Mucosa of gallbladder (tissue), 1 donor: ENCODE data around the gene KRT84. TPM values are rescaled to one million over a fixed set of nuclear protein-coding genes. Genes with fewer than 3 reads are reported as not detected.
"Not testable (repeated sequence)": the region's sequence is repeated elsewhere in the genome, so short reads cannot be mapped to it uniquely, and the experiment has no call there.

Source experiments
- DNase-seq: peaks from one replicate; pipeline ENCODE4 v3.0.0-alpha.2; 2020; ENCODE audit warnings: low spot score
- total RNA-seq: library from RNA; stranded (reverse); gene quantifications from one replicate; pipeline ENCODE4 v1.2.1, GENCODE V29; 2021
- donor health status: DM: no; HTN: no; CAD: no.

KRT84 gene
- total RNA-seq, 1 donor from 2014 or later, result not detected

DNA sequence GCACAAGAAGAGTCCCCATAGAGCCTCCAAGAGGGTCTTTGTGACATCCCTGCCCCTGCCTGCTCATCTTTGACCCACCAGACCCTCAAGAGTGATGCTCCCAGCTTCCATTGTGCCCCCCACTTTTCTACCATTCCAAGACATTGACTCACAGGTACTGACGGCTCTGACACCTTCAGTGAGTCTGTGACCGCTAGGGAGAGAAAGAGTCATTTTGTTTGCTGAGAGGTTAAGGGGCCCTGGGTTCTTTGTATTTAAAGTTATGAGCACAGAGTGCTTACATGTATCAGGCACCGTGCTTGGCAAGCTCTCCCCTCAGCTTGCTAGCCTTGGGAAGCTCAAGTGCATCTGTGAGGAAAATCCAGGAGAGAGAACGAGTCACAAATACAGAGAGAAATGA, 27.8 kb upstream of the KRT84 start:
- DNase-seq, result no peak

DNA sequence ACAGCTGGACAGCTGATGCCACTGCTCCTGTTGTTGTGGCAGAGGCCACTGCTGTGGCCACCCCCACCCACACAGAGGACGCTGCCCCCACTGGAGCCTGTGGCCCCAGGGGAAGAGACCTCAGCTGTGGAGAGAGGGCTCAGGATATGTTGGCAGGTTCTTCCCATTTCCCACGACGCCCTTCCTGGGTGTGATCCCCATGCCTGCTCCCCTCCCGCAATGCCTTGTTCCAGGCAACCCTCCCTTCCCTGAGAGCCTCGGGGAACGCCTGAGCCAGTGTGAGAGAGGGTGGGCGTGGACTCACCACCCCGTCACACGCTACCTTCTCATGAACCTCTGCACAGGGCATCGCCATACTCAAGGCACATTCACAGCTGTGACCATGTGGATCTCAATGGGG, 26.4 kb upstream of the KRT84 start:
- no peak for DNase-seq

DNA sequence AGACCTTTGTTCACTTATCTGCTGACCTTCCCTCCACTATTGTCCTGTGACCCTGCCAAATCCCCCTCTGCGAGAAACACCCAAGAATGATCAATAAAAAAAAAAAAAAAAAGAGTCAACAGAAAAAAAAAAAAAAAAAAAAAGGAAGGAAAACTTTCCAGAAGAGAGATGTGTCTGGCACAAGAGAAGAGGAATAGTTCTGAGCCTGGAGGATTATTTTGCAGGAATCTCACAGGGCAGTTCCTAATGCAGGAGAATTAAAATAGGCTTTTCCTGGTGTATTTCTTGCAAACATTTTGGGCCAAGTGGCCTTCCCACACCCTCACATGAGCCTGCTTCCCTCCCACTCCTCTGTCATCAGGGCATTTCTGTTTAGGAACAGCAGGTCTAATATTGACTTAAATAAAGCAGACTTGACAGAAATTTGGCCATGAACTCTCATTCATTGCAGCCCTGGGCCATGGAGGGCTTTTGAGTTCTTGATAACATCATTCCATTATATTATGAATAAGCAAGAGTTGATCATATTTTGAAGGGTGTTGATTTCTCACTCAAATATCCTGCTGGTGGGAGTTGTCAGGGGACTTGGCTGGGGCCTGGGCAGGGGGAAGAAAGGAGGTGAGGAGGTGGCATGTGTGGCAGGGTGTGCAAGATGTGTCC, 25.3 kb upstream of the KRT84 start:
- not testable (repeated sequence) for DNase-seq

DNA sequence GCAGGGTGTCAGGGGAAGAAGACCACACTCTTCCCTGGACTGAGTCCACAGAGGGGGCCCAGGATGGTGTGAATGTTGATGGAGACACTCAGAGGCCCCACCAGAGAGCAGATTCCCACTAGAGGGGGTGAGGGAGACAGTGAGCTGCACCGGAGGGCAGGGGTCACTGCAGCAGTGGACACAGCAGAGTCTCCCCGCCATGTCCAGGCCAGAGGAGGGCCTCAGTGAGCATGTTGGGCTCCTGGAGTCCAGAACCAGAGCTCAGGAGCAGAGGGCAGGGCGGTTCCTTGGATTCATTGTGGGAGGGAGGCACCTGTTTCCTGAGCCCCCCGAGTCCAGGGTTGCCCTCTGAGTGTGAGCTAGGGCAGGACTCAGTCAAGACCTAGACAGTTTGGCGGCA, 22.5 kb upstream of the KRT84 start:
- no peak for DNase-seq

DNA sequence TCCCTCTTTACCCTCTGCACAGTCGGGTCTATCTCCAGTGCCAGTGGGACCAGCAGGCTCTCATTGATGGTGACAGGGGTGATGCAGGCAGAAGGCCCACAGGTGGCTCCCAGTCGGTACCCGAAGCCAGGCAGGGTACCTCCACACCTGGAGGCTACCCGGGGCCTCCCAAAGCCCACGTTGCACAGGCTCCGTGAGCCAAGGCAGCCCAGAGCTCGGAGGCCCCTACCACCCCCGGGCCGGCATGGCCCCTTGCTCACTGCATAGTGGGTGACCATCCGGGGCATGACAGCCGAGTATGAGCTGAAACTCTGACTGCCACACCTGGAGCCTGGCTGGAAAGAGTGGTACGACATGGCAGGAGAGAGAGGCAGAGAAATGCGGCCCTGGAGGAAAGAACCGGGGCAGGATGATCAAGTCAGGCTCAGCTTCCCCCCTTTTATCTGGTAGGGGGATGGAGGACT, 20.5 kb upstream of the KRT84 start, which contains the start of gene KRT82:
KRT82 (minus strand) TSS at position 414 of the 464 bp plus-strand sequence; CDS start at position 356, 58 bp downstream.
- DNase-seq, result no peak

DNA sequence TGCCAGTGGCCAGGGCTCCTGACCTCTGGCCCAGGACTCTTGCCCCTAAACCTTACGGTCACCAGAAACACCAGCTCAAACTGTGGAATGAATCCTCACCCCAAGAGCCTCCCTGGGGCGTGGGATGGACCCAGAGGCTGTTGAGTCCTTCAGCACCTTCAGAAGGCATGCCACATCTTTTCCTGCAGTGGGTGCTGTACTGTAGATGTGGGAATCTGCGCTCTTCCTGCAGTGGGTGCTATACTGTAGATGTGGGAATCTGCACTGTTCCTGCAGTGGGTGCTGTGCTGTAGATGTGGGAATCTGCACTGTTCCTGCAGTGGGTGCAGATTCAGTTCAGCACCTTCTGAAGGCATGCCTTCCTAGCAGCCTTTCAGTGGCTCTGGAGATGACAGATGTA, 19.5 kb upstream of the KRT84 start:
- no peak for DNase-seq

DNA sequence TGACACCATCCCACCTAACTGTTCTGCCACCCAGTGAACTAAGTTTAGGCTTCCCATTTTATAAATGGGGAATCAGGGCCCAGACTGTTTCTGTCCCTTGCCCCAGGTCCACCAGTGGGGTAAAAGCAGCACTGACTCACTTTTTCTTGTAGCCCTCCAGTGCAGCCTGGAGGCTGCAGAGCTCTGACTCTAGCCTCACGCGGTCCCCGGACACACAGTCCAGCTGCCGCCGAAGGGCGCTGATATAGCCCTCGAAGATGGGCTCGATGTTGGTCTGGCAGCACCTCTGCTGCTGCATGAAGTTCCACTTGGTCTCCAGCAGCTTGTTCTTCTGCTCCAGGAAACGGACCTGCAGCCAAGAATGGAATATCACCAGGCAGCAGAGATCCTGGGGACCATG, 18.1 kb upstream of the KRT84 start:
- no peak for DNase-seq

DNA sequence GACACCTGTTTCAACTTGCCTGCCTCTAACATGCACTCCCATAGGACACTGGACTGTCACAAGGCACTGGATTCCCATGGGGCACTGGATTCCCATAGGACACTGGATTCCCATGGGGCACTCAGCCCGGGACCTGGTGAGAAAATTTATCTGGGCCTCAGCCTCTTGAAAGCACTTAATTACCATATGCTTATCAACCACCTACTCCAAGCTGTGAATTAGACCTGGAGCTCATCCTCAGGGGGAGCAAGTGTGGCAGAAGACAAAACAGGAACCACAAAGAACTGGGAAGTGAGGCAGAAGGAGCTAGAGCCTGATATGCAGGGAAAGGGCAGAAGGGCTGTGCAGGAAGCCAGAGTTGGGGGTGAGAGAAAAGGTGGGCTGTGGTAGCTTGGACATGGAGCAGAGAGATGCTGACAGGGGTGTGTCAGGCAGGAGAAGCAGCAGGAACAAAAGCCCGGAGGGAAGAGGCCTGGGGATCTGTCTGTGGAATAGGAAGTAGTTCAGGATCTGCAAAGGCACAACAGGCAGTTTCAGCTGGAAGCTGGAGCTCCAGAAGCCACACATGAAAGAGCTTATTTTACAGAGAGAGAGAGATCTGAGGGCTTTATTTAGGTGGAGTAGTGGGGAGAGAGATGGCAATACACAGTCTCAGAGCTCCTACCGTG, 17.6 kb upstream of the KRT84 start:
- no peak for DNase-seq

DNA sequence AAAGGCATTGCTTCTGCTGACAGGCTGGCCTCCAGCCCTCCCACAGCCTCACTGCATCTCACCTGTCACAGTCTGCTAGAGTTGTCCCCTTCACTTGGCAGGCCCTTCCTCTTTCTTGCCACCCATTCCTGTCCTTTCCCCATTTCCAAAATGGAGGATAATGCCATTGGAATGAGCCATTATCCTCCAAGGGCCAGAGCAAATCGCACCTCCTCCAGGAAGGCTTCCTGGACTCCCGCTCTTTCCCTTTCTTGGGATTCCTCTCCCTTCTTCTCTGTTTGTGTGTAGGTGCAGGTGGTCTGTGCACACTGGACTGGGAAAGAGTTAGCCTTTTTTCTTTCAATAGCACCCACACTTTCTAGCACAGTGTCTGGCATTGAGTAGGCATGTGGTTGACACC, 16.9 kb upstream of the KRT84 start:
- no peak for DNase-seq

DNA sequence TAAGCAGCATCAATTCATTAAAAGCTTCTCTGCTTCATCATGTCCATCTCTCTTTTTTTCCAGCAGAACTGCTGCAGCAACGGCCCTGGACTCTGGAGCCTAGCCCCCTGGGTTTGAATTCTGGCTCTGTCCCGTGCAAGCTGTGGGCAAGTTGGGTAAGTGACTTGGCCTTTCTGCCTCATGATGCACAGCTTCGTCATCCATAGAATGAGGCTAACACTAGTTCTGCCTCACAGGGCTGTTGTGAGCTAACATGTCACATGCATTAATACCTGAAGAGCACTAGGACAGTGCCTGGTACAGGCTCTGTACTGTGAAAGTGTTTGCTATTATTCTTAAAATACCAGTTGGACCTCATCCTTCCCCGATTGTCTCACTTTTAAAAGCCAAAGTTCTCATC, 16.5 kb upstream of the KRT84 start:
- no peak for DNase-seq

DNA sequence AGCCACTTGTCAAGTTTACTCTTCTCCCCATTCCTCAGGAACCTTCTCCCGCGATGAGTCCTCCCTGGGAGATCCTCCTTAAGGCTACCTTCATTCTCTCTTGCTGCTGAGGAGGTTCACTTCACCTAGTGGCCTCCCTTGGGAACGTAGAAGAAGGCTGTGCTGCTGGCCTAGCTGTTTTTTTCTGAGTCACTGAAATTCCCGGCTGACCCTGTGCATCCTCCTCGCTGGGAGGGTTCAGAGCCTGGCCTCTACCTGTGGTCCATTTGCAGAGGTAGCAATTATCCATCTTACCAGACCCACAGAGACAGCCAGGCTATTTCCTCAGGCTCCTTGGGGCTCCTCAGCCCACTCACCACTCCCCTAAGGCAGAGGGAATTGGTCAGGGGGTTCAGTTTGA, 16.1 kb upstream of the KRT84 start:
- DNase-seq, result no peak

DNA sequence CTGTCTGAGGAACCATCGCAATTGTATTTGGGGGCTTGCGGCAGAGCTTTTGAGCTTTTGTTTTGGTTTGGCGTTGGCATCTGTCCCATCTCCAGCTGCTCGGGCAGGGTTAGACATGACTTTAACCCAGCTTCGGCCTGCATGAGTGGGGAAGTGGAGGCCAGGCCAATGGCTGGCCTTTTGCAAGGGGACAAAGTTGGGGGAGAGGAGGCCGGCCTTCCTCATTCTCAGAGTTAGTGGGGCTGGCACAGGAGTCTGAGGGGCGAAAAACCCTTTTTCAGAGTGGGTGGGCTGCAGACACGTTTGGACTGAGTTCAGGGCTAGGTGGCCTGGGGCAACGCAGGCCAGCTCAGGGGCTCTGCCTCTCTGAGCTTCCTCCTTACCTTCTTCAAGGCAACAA, 15.5 kb upstream of the KRT84 start:
- DNase-seq, result no peak

DNA sequence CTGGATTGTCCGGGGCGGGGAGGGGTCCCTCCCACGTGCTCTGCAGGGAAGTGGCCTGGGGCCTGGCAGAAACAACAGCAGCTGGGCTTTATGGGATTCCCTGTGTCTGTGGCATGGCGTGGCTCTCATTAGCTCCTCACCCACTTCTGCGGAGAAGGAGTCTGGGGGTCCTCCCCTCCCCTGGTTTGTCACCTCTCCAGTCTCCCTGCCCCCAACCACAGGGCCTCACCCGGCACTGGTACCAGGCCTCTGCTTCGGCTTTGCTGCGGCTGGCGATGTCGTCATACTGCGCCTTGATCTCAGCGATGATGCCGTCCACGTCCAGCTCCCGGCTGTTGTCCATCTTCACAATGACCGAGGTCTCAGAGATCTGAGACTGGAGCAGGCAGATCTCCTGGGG, 14.3 kb upstream of the KRT84 start:
- DNase-seq, result no peak

DNA sequence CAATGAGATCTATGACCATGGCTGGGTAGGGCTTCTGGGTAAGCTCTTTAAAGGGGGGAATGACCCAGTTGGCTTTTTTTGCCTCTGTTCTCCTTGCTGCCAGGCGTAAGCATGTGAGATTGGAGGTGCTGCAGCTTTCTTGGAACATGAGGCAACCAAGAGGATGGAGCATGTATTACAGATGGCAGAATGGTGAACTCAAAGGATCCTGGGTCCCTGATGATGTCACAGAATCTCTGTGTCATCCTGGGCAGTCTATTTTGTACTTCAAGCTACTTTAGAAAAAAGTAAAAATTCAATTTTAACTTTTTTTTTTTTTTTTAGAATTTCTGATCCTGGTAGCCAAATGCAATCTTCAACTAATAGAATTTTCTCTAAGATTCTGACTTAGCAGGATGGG, 12.7 kb upstream of the KRT84 start:
- no peak for DNase-seq

DNA sequence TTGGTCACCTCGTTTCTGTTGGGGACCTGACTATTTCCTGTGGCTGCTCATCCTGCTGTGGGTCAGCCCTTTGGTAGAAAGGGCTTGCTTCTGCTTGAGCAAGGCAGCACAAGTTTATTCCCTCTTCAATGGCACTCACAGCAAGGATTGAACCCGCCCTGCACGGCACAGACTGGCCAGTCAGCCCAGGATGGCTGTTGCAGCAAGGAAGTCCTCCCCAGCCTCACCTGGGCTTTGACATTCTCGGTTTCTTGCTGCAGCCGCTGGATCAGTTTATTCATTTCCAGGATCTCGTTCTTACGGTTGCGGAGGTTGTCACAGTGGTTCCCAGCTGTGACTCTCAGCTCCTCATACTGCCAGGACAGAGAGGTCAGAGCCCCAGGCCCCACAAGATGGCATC, 11.2 kb upstream of the KRT84 start:
- no peak for DNase-seq

DNA sequence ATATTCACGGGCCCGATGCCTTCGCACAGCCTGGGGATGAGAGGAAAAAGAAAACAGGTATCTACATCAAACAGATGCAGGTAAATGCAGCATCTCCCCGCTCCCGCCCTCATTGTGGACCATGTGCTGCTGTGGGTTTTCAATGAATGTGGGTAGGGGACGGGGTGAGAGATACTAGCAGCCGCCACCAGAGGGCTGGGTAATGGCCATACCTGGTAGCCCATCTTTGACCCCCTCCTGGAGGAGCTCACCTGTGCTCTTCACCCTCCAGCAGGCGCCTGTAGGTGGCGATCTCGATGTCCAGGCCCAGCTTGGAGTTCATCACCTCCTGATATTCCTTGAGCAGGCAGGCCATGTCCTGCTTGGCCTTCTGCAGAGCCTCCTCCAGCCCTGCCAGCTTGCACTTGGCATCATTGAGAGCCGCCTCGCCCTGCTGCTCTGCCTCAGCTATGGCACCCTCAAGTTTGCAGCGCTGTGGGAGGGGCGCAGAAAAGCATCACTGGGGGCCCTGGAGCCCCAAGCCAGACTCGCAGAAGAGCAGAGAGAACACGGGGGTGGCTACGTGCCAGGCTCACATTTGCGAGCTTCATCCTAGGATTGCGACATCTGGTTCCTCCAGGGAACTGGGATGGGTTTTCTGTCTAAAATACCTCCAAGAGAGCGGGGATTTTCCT, 10.4 kb upstream of the KRT84 start:
- peak; percentile 24 for DNase-seq

DNA sequence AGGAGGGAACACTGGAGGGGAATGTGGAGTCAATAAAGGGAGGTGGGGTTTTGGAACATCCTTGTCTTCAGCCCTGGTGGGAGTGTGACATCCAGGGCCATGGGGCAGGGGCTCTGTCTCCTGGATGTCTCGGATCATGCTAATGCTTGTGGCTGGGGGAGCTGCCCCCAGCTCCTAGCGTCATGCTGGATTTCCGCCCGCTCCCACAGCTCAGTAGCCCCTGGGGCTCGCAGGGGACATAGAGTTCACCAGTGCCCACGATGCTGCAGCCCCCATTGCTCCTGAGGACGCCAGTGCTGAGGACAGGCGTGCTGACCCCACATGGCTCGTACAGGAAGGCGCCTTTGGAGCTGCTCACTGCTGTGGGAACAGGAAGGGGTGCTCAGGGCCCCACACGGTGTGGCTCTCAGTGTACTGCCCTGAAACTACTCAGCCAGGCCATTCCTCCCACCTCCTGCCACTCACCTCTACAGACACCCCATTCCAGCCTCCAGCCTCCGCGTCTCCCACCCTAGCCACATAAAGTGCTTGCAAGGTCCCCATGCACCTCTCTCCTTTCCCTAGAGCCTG, 9.5 kb upstream of the KRT84 start:
- DNase-seq, result no peak

DNA sequence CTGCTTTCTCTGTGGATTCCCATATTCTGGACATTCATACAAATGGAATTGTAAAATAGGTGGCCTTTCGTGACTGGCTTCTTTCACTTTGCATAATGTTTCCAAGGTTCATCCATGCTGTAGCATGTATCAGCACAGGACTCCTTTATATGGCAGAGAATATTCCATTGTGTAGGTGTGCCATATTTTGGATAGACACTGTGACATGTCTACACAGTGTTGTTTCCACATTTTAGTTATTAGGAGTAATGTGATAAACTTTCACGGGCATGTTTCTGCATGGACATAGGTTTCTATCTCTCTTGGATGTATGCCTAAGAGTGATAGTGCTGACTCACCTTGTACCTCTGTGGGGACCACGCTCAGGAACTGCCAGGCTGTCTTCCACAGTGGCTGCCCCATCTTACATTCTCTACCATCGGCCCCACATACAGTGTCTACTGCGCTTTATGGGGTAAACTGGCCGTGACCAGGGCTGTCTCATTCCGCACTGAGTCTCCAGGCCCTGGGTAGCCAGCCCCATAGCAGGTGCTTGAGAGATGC, 7.1 kb upstream of the KRT84 start:
- no peak for DNase-seq

DNA sequence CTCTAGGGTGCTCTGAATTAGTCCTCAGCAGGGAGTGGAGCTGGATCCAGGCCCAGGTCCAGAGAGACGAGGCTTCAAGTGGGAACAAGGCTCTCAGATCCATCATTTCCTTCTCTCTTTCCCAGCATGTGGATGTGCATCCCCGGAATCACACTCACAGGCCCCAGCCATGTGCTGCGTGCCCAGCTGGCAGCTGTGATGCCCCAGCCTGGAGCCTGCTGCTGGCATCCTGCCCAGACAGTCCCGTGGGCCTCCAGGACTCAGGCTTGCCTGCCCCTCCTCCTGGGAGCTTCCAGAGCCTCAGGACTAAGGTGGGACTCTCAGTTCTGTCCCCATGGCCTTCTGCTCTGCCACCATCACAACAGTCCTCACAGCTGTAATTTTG, 6.2 kb upstream of the KRT84 start:
- DNase-seq, result peak; percentile 50

DNA sequence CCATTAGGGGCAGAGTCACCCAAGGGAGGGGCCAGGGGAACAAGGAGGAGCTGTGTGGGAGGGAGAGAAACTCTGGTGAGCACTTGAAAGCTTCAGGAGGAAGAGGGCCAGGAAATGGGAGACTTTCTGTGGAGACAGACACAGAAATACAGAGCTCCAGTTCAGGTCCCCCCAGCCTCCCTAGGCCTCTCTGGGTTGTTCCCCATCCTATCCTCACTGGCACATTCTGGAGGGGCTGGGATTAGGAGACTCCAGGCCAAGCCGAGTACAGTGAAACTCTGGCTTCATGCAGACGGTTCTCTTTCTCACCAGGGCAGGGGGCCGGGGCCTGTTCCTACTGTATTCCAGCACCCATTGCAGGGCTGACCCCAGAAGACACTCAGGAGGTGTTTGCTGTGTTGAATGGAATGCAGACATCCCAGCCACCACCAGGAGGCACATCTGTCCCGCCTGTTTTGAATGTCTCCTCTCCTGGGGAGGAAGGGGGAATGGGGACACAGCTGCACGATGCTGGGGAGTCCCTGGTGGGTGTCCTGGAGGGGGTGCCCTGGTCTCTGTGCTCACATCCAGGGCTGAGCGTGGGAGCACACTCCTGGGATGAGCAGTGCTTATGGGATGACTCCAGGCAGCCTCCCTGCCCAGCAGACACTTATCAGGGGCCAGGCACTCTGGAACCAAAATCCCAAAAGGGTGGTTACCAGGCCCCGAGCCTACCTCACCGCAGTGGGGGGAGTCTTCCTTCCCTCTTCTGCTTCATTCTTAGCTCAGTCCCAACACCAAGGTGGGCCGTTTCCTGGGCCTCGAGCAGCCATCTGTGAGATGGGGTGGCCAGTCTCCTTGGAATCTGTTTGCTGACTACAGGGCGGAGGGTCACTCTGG, 5.5 kb upstream of the KRT84 start:
- DNase-seq, result peak; percentile 18
